GM21367 (cell line): ENCODE data around the gene ADGRD2.

ENCODE experiments used
- ATAC-seq: cut with Tn5 transposase; IDR thresholded peaks from one replicate; pipeline ENCODE4 v1.9.1; 2021; ENCODE audit not compliant: unreplicated experiment

The ADGRD2 gene

DNA sequence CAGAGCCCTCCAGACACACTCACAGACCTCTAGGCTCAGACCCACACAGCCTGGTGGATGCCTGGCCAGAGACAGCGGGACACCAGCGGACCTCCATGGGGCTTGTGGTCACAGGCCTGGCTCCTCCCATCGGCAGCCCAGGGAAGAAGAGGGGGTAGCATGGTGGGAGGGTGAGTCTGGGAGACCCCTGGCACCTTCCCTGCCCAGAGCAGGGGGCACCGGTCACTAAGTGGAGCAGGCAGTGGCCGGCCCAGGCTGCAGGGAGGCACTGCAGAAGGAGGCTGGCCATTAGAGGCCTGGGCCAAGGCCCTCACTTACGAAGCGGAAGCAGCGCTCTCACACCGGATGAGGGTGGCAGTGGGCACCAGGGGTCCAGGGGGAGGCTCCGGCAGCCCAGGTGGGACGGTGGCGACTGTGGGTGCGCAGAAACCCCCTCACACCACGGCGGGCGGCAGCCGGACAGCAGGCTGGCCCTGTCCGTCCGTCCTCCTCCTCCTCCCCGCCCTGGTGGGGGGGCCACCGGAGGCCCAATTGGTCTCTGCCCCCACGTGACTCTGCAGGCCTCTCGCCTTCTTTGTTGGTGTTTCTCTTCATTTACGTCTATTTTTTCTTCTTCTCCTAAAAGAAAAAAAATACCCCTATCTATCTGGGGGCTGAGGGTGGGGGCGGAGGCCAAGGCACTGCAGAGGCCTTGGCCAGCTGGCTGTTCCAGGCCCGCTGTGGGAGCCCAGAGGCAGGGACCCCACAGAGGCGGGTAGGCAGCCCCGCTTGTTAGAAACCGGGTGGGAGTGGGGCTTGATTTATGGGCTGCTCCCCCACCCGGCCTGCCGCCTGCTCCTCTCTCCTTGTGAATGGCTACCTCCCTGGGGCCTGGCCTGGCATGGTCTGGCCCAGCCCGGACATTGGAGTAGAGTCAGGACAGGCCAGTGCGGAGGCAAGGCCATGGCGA is 57.0 kb downstream of the ADGRD2 start, which contains the start of gene NR5A1:
TSS of gene NR5A1 (minus strand) at position 469 of the 949 bp plus-strand sequence. CDS start 4,004 bp downstream, outside the sequence.
- no peak for ATAC-seq

DNA sequence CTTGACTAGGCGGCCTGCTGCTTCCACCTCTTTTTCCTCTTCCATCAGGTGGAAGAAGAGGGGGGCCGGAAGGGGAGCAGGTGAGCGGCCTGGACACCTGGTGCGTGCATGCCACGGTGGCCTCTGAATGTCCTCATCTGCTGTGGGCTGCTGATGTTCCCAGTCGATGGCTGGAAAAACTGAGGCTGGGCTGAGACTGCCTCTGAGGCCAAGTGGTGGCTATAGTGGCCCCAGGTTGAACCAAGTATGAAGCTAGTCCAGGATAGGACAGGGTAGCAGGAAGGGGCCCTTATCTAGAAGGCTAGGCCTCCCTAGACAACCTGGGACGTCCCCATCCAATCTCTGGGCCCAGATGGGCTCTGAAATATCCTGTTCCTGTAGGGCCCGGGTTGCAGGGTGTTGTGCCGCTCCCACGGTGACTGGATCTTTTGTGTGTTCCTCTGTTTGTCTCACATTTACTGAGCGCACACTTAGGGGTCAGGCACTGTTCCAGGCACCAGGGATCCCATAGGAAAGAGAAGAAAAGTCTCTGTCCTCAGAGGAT is 57.7 kb downstream of the ADGRD2 start:
- ATAC-seq, result no peak

DNA sequence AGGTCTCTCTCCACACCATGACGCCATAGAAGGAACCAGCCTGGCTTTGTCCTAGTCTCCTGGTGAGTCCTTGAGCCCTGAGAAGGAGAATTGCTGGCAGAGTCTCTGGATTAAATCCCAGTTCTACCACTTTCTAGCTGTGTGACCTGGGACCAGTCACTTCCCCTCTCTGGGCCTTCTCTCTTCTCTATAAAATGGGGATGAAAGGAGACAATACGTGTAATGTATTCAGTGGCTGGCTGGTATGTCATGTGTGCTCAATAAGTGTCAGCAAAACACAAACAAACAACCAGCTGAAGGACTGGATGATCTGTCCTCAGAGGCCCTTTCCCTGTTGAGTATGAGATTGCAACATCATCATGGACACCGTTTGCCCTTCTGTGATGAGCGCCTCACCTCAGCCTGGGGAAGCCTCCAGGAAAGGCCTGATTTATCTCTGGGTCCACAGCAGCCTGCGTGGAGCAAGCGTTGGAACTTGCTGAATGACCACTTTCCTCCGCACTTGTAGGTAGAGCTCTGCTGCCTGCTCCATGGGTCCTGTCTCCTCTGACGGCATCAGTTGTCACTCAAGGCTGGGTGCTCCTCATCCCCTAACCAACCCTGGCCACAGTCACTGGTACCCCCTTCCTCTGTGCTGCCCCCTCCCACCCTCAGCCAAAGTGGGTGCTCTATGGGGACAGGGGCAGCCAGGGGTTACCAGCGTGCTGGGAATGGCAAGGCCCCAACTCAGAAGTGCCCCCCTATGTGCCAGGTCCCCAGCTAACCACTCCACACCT is 60.6 kb downstream of the ADGRD2 start:
- ATAC-seq, result no peak

DNA sequence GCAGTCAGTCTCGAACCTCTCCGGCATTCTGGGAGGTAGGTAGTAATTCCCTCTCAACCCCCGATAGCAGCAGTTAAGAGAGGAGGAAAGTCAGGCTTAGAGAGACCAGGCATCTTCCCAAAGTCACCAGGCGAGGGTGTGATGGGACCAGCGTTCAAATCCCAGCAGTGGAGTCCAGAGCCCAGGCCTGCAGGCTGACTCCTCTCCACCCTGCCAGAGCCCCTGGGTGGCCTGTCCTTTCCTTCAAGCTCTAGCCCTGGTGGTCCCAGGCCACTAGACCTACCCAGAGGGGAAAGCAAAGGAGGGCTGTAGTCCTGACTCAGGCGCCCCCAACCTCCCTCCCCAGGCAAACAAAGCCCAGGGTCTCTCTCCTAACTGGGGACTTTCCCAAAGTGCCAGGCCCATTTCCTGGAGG is 61.2 kb downstream of the ADGRD2 start:
- ATAC-seq, result no peak

DNA sequence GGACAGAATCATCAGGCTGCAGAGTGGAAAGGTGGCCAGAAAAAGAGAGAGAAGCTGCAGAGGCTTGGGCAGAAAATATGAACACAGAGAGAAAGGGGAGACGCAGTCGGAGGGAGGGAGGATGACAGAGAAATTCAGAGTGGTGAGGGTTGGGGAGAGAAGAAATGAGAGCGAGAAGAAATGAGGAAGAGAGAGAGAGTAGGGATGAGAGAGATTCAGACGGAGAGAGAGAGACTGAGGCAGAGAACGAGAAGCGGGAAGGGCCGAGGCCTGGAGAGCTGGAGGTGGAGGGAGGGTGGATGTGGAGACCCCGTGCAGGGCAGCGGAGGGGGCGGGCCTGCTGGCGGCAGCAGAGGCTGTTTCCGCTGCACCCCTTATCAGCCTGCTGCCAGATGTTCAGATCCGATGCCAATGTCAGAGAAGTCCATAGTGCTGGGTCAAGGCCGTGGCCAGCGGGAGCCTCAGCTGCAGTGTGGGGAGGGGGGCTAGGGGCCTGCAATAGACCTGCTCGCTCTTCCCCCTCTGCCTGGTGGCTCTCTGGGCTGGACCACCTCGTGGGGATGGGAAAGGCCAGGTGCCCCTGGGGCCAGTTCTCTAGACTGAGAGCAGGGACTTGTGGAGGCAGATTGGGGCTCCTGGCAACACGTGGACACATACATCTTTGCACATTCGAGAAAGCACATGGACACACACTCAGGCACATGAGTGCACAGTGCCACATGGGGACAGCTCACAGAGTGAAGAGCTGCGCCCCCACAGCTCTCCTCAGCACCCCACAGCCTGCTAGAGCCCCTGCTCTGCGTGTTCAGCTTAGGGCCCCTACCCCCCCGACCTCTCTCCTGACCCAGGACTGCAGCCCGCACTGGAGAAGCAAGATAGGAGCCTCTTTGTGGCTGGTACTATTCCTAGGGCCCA is 61.9 kb downstream of the ADGRD2 start:
- no peak for ATAC-seq

DNA sequence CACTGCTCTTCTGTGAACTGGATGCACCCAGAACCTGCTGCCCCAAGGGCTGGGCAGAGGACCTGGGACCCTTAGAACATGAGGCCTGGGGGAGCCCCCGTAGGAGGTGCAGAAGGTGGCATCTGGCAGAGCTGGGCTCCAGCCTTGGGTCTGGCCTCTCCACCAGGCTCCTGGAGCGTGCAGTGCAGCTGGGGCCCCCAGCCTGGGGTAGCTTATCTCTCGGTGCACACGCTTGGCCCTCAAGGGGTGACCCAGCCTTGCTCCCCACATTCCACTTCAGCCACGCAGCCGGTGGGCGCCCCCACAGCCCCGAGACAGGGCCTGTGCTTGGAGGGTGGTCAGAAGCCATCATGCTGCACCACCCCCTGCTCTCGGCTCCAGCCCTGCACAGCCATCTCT is 62.6 kb downstream of the ADGRD2 start:
- no peak for ATAC-seq

DNA sequence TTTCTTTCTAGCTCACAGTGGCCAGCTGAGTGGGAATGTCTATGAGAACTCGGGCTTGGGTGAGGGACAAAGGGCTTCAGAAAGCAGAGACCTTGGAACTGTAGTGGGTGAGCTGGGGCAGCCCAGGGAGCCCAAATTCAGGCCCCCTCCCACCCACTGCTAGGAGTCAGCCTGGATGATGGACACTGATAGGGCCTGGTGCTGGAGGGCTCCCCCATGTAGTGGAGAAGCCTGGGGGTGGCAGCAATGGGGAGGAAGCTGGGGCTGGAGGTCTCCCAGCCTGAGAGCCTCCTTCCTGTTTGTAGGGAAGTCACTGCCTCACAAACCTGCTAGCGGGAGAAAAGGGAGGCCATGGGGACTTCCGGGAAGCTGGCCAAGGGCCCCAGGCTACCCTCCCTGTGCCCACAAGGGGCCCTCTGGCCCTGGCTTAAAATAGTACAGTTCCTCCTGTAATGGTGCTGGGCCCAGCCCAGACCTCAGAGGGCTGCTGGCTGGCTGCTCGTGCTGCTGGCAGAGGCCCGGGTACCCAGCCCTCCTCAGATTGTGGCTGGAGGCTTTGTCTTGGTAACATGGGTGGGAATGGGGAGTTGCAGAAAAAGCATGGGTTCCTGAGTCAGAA is 63.2 kb downstream of the ADGRD2 start:
- no peak for ATAC-seq

DNA sequence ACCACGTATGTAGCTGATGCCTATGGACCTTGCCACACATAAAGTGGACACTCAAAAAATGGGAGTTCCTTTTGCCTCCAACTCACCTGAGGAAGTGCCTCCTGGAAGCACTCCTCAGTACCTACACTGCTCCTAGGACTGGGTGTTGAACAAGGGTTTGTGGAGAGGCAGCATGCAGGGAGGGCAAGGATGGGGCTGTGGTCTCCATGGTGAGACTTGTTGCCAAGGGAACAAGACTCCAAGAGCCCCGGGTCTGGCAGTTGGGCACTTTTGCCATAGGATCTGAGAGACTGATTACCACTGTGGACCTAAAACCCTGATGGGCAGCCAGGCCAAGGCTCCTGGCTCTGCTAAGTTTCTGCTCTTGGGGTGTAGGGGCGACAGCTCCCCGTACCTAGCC is 63.9 kb downstream of the ADGRD2 start:
- no peak for ATAC-seq

DNA sequence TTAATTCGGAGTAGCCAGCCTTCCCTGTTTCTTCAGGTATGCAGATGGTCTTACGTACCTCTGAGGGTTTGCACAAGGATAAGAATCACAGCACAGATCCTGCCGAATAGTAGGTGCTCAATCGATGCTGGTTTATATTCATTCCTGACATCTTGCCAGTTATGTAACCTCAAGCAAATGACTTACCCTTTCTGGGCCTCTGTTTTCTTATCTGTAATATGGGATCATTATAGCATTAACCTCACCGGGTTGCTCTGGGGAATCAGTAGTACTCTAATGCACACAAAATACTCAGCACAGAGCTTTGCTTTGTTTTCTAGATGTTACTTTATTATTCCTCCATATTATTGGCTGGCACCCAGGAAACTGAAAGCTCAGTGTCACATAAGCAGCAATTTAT is 64.6 kb downstream of the ADGRD2 start:
- ATAC-seq, result no peak

DNA sequence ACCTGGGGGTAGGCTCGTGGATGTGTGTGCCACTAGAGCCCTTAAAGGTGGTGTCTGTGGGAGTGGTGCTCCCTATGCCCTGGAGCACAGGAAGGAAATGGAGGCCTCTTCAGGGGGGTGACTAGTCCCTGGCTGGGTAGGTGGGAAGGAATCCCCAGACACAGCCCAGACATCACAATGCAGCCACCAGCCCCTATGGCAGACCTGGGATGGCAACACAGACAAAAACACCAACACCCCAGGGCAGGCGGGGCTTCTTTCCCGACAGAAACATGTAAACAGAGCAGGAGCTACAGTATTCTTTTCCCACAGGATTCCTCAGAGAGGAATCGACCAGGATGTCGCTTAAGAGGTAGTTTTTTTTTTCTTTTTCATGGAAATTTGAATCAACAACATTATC is 67.3 kb downstream of the ADGRD2 start:
- ATAC-seq, result no peak

DNA sequence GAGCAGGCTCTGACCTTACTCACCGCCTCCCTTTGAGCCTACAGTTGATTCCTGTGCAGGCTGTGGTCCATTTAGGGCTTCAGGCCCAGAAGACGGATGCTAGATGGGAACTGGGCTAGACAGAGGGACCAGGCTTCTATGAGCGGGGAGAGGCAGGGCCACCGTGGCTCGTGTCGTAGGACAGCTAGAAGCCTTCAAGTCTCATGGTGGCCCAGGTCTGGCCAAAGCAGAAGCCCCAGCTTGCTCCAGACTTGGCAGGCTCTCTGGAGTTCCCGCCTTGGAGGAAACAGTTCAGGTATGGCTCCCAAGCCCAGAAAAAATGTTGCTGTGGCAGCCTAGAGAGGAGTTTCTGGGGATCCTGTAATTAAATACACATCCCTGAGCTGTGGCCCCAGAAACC is 67.9 kb downstream of the ADGRD2 start:
- ATAC-seq, result no peak

DNA sequence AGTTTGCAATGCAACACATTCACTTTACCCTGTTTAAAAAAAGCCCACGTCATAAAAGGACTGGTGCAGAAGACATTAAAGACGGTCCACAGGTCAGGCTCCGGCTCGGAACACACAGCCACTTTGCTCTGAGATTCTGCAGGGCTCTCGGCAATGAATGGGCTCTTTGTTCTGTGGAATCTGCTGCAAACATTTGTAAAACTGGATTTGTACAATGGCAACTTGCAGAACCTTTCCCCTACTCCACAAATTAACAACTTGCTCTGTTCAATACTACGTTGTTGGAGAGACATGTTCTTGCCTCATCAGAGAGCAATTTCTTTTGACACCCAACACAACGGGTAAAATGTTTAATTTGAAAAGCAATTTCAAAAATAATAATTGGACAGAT is 70.0 kb downstream of the ADGRD2 start:
- no peak for ATAC-seq

DNA sequence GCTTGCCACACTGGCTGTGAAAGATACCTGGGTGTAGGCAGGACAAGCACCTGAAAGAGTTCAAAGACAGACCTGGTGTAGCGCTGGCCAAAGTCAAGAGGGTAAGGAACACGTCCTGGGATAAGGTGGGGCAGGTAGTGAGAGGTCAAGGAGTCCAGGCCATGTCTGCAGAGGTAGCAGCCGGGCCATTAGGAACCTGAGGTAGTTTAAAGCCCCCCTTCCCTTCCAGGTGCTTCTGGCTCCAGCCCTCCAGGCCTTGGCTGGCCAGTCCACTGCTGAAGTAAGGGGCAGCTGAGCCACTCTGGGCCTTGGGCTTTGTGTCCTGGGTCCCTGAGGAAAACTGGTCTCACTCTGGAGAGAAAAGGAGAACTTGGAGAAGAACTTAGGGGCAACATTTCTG is 70.9 kb downstream of the ADGRD2 start:
- no peak for ATAC-seq

DNA sequence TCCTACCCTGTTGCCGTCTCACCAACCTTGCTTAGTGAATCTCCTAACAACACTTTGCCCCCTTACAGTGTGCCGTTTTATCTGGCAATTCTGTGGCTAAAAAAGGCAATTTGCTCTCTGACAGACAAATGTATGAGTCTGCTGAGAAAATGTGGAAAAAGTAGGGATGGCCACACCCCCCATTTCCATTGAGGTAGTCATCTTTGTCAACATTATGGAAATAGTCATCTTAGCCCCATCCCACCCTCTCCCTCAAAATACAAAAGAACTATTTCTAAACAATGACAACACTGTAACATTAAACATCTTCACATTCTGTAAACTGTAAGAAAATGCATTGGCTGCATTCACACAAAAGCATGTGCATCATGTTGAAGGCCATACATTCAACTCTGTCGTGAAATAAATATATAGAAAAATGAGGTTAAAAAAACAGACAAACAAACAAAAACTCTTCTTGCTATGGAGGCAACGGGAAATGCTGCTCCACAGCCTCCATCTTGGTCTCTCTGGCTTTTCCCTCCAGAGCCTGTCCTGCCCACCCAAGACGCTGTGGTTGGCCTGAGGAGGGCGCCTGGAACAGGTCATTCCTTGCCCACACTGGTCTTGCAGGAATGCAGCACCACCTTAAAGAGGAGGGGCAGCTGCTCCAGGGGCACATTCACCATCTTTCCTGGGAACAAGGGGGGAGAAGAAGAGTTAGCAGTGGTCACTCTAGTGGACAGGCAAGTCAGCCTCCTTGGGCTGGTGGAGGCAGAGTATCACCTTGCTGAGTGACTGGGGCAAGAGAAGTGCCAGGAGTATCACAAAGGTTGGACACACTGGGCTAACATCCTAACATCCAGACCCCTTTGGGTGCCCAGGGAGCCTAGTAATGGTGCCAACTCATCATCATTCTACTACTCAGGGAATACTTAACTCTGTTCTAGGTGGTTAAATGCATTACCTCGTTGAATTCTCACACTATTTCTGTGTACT is 72.2 kb downstream of the ADGRD2 start:
- no peak for ATAC-seq

DNA sequence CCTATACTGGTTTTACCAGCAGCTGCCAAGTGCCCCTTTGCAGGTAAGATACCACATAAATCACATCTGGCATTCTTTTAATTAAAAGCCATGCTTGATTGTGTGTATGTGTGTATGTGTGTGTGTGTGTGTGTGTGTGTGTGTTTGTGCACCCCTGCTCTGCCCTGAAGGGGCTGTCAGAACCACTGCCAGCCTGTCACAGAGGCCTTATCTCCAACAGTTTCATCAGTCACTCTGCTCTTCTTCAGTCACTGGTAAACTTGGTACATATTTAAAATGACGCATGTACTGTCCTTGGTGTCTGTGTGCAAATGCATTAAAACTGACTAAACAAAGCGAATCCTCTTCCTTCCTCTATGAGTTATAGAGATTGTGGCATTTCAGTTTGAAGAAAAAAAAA is 75.9 kb downstream of the ADGRD2 start:
- ATAC-seq, result no peak

DNA sequence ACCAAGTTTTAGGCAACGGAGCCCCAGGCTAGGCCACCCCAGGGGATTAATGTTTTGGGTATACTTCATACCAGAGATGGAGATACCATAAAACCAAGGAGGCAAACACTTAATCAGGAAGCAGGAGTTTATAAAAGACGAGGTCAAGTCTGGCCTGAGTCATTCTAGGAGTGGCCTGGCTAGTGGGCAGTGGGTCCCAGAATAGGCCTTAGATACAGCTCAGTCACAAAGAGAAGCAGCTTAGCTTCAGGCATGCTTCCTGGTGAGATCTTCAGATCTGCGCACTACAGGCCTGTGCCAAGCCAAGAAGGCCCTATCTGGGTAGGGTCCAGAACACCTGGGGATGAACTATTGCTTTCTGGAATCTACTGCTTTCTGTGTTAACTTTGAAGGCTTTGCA is 77.5 kb downstream of the ADGRD2 start:
- ATAC-seq, result no peak
